IMR-90 (cell line): Measurements from ENCODE around the gene PTPRU. TPM values are rescaled to one million over a fixed set of nuclear protein-coding genes. Genes with fewer than 3 reads are reported as not detected.

Experiments
- ATAC-seq: fragments of 200-7000 bp; cut with Tn5 transposase; 2 replicates; pipeline ENCODE4 v1.9.1; 2020; ENCODE audit warnings: low read depth, mild to moderate bottlenecking, moderate library complexity
- BruUV-seq: library from RNA; stranded (reverse); fragments of 400-500 nt; replicated peaks from 2 replicates; lab custom pipeline; 2021; lab: Mats Ljungman, UMichigan
- CTCF ChIA-PET: fragments of 300-600 bp; formaldehyde crosslinking; extraction: SDS; loops from one replicate; lab custom pipeline; 2021; ENCODE audit warnings: antibody characterized with exemption; lab: Yijun Ruan, JAX
- POLR2A ChIA-PET: fragments of 300-600 bp; sonication (Branson Sonifier 250); formaldehyde crosslinking; loops from one replicate; lab custom pipeline; 2022; ENCODE audit warnings: antibody characterized with exemption; ENCODE audit not compliant: unreplicated experiment; lab: Charles Lee
- DNase-seq: peaks from one replicate; pipeline ENCODE4 v3.0.0; 2013
- H2AFZ ChIP-seq: replicated peaks from 2 replicates; pipeline ENCODE3; 2013; ENCODE audit warnings: low read length, mild to moderate bottlenecking; ENCODE audit not compliant: poor library complexity
- H2AK5ac ChIP-seq: 2 replicates; pipeline ENCODE4 v1.6.1; 2013; ENCODE audit warnings: low read depth, low read length, inconsistent platforms
- H2AK9ac ChIP-seq: replicated peaks from 2 replicates; pipeline ENCODE3; 2013; ENCODE audit warnings: mild to moderate bottlenecking, low read depth, low read length, moderate library complexity; ENCODE audit not compliant: poor library complexity
- H2BK120ac ChIP-seq: 2 replicates; pipeline ENCODE4 v1.6.1; 2013; ENCODE audit warnings: low read depth, low read length, inconsistent platforms
- H2BK15ac ChIP-seq: 3 replicates; pipeline ENCODE4 v1.6.1; 2013; ENCODE audit warnings: low read depth, low read length, inconsistent platforms
- H2BK20ac ChIP-seq: 2 replicates; pipeline ENCODE4 v1.6.1; 2013; ENCODE audit warnings: low read depth, mild to moderate bottlenecking, inconsistent platforms, low read length, moderate library complexity
- H2BK5ac ChIP-seq: 2 replicates; pipeline ENCODE4 v1.6.1; 2013; ENCODE audit warnings: mild to moderate bottlenecking, low read depth, low read length, inconsistent platforms; ENCODE audit not compliant: poor library complexity, severe bottlenecking
- H3K14ac ChIP-seq: replicated peaks from 2 replicates; pipeline ENCODE4 v1.6.1; 2013; ENCODE audit warnings: low read depth, low read length, inconsistent platforms
- H3K18ac ChIP-seq: 2 replicates; pipeline ENCODE4 v1.6.1; 2013; ENCODE audit warnings: low read depth, low read length, control low read depth
- H3K23ac ChIP-seq: 2 replicates; pipeline ENCODE4 v1.6.1; 2013; ENCODE audit warnings: low read depth, low read length, inconsistent platforms
- H3K27ac ChIP-seq: 2 replicates; pipeline ENCODE4 v1.5.1; 2013; ENCODE audit warnings: mild to moderate bottlenecking, control low read depth, low read length; ENCODE audit not compliant: insufficient read depth
- H3K27me3 ChIP-seq: 2 replicates; pipeline ENCODE4 v1.6.1; 2013; ENCODE audit warnings: low read length; ENCODE audit not compliant: control insufficient read depth, insufficient read depth
- H3K36me3 ChIP-seq: 2 replicates; pipeline ENCODE4 v1.6.1; 2013; ENCODE audit warnings: low read length, mixed read lengths; ENCODE audit not compliant: control insufficient read depth, insufficient read depth
- H3K4ac ChIP-seq: 2 replicates; pipeline ENCODE4 v1.6.1; 2013; ENCODE audit warnings: low read depth, low read length, inconsistent platforms
- H3K4me1 ChIP-seq: 2 replicates; pipeline ENCODE4 v1.6.1; 2013; ENCODE audit warnings: low read length, mixed read lengths; ENCODE audit not compliant: control insufficient read depth, insufficient read depth
- H3K4me2 ChIP-seq: 2 replicates; pipeline ENCODE4 v1.6.1; 2013; ENCODE audit warnings: low read depth, mild to moderate bottlenecking, control low read depth, low read length, moderate library complexity
- H3K4me3 ChIP-seq: 2 replicates; pipeline ENCODE4 v1.5.1; 2013; ENCODE audit warnings: low read depth, mild to moderate bottlenecking, control low read depth, low read length, moderate library complexity; ENCODE audit not compliant: insufficient read depth
- H3K56ac ChIP-seq: 2 replicates; pipeline ENCODE4 v1.6.1; 2013; ENCODE audit warnings: low read length, inconsistent platforms; ENCODE audit not compliant: insufficient read depth; ENCODE audit errors: extremely low read depth
- H3K79me1 ChIP-seq, 2 experiments: 2 replicates each; pipeline ENCODE4 v1.6.1; 2013; ENCODE audit warnings: low read length in 2 of 2, inconsistent platforms in 1 of 2, low read depth in 1 of 2
- H3K9ac ChIP-seq: 2 replicates; pipeline ENCODE4 v1.6.1; 2013; ENCODE audit warnings: low read depth, low read length, control low read depth
- H3K9me1 ChIP-seq: 2 replicates; pipeline ENCODE4 v1.6.1; 2013; ENCODE audit warnings: low read length, inconsistent platforms; ENCODE audit not compliant: insufficient read depth
- H3K9me3 ChIP-seq: 2 replicates; pipeline ENCODE4 v1.6.1; 2013; ENCODE audit warnings: low read length; ENCODE audit not compliant: control insufficient read depth, insufficient read depth
- H4K20me1 ChIP-seq: 2 replicates; pipeline ENCODE4 v1.6.1; 2013; ENCODE audit warnings: low read length, inconsistent platforms; ENCODE audit not compliant: insufficient read depth
- H4K5ac ChIP-seq: 2 replicates; pipeline ENCODE4 v1.6.1; 2013; ENCODE audit warnings: mild to moderate bottlenecking, low read depth, low read length, control low read depth
- H4K8ac ChIP-seq, 2 experiments: 2 replicates each; pipeline ENCODE4 v1.6.1; 2013; ENCODE audit warnings: low read depth in 2 of 2, low read length in 2 of 2, control low read depth in 1 of 2, inconsistent platforms in 1 of 2
- H4K91ac ChIP-seq: 2 replicates; pipeline ENCODE4 v1.6.1; 2013; ENCODE audit warnings: low read depth, low read length, inconsistent platforms; ENCODE audit not compliant: insufficient read depth
- BHLHE40 ChIP-seq: fragments of 150-350 bp; IDR thresholded peaks from 2 replicates; pipeline ENCODE4 v1.6.1; 2016; ENCODE audit warnings: mild to moderate bottlenecking, low read depth, low read length
- CEBPB ChIP-seq: IDR thresholded peaks from 2 replicates; pipeline ENCODE4 v1.6.1; 2012; ENCODE audit warnings: low read depth, low read length, improper control_type of control experiment
- CHD1 ChIP-seq: IDR thresholded peaks from 2 replicates; pipeline ENCODE4 v1.6.1; 2012; ENCODE audit warnings: low read depth, low read length, improper control_type of control experiment
- CTCF ChIP-seq: conservative IDR thresholded peaks from 2 replicates; pipeline ENCODE4 v1.5.1; 2012; ENCODE audit warnings: mild to moderate bottlenecking, low read depth, low read length, improper control_type of control experiment
- ELK1 ChIP-seq: fragments of 150-350 bp; IDR thresholded peaks from 2 replicates; pipeline ENCODE4 v1.6.1; 2016; ENCODE audit warnings: low read depth, mild to moderate bottlenecking, low read length, moderate library complexity, borderline replicate concordance
- MAFK ChIP-seq: IDR thresholded peaks from 2 replicates; pipeline ENCODE4 v1.6.1; 2012; ENCODE audit warnings: low read depth, low read length, improper control_type of control experiment
- MAZ ChIP-seq: IDR thresholded peaks from 2 replicates; pipeline ENCODE4 v1.6.1; 2012; ENCODE audit warnings: low read depth, mild to moderate bottlenecking, low read length, improper control_type of control experiment, moderate library complexity, borderline replicate concordance
- NFE2L2 ChIP-seq: fragments of 150-350 bp; IDR thresholded peaks from 2 replicates; pipeline ENCODE4 v1.6.1; 2016; ENCODE audit warnings: low read depth, mild to moderate bottlenecking, low read length
- POLR2A ChIP-seq: IDR thresholded peaks from 2 replicates; pipeline ENCODE4 v1.6.1; 2012; ENCODE audit warnings: mild to moderate bottlenecking, low read depth, low read length
- RAD21 ChIP-seq: IDR thresholded peaks from 2 replicates; pipeline ENCODE4 v1.6.1; 2012; ENCODE audit warnings: low read length, improper control_type of control experiment
- RCOR1 ChIP-seq: IDR thresholded peaks from 2 replicates; pipeline ENCODE4 v1.6.1; 2012; ENCODE audit warnings: mild to moderate bottlenecking, low read length, improper control_type of control experiment; ENCODE audit not compliant: insufficient replicate concordance
- SMC3 ChIP-seq: fragments of 150-350 bp; IDR thresholded peaks from 2 replicates; pipeline ENCODE4 v1.6.1; 2016; ENCODE audit warnings: low read depth, mild to moderate bottlenecking, antibody characterized with exemption, low read length, moderate library complexity
- USF2 ChIP-seq: fragments of 150-350 bp; IDR thresholded peaks from 2 replicates; pipeline ENCODE4 v1.6.1; 2017; ENCODE audit warnings: mild to moderate bottlenecking, antibody characterized with exemption, low read length, low read depth
- WGBS, 2 experiments: methylation state at CpG; one replicate each; pipeline versions ENCODE4 v1.1.5 to v1.1.7; 2013; ENCODE audit warnings: missing lambda C conversion rate in 2 of 2; ENCODE audit not compliant: insufficient read length in 1 of 2; ENCODE audit errors: extremely low coverage in 2 of 2; 5-methylcytosine and 5-hydroxymethylcytosine counted together
- dilution Hi-C: fragments of 300-500 bp; cut with HindIII; formaldehyde crosslinking; loops from one replicate; pipeline ENCODE4 v1.14.3; 2018; ENCODE audit warnings: low sequenced_read_pairs; ENCODE audit not compliant: unreplicated experiment
- in situ Hi-C: fragments of 300-500 bp; cut with MboI; formaldehyde crosslinking; loops from 3 replicates; pipeline ENCODE4 v1.14.3; 2019; ENCODE audit warnings: low sequenced_read_pairs, inconsistent platforms, mixed read lengths
- intact Hi-C: fragments of 100-400 bp; cut with micrococcal nuclease; formaldehyde crosslinking; loops from 2 replicates; pipeline ENCODE4 v1.10.0; 2022
- polyA plus RNA-seq, 3 experiments: library from polyadenylated mRNA; depleted of rRNA; stranded (reverse); fragments of >200 nt; gene quantifications; 2 replicates each; pipeline ENCODE4 v1.2.3, GENCODE V29; 2012; ENCODE audit warnings: low replicate concordance in 1 of 3
- total RNA-seq: library from RNA; depleted of rRNA; stranded (reverse); fragments of >200 nt; gene quantifications from 2 replicates; pipeline ENCODE4 v1.2.3, GENCODE V29; 2012

PTPRU gene
- total and polyA plus RNA-seq, 2 of the 4 experiments (the other 2 are of a cell fraction), result 7.0 to 10.7 TPM

- Histone ChIP-seq H4K20me1 (no peaks in the 10 kb centered on the region), H3K79me1 (peaks cover 0 to 15% of the 10 kb centered on the region in 2 experiments; a peak in 1 of 4 replicates), H4K8ac (0 out of 4 replicates have a peak overlapping the region, but pooled peaks of 1 of the 2 experiments have one; percentile 5), H3K4me3 (no peak overlapping the region), H3K23ac (no peak overlapping the region), H3K9me1 (peaks cover 10% of the 10 kb centered on the region; the same call in 1 of the 2 replicates), H3K4me1 (peaks cover 12% of the 10 kb centered on the region), H2BK120ac (peak overlapping the region; percentile 21; the same call in 1 of the 2 replicates), H2AK9ac (peak overlapping the region; percentile 48), H2BK5ac (no peak overlapping the region), H3K56ac (no peak overlapping the region), H3K36me3 (no peaks in the 10 kb centered on the region), H3K9me3 (no peaks in the 10 kb centered on the region), H4K91ac (no peak overlapping the region; the same call in none of the 2 replicates), H2BK20ac (no peak overlapping the region), H2AFZ (no peak overlapping the region), H3K14ac (no peak overlapping the region), H3K9ac (no peak overlapping the region), H2AK5ac (peak overlapping the region; percentile 56), H2BK15ac (no peak overlapping the region), H3K27ac (no peak overlapping the region), H4K5ac (no peak overlapping the region), H3K4ac (peak overlapping the region; percentile 43; the same call in 1 of the 2 replicates), H3K18ac (no peak overlapping the region), H3K27me3 (no peaks in the 10 kb centered on the region), H3K4me2 (no peak overlapping the region)
- DNase-seq, result no peak
- dilution Hi-C loops, result no loop called here
- intact Hi-C loops, result loop anchor here (5.0 kb wide), 1 partner anchor 459 kb away; no protein-coding TSS in a partner anchor
- 73% methylated on average over 3 of the region's 16 CpGs; no CpG with 5 or more reads in 1 of the 2 experiments for WGBS, 2 experiments
- no peak for ATAC-seq
- no TSS peak for BruUV-seq
- CTCF ChIA-PET, result interaction anchor here (0.6 kb wide), 1 partner anchor 18 kb away, joined by 3 read pairs; no protein-coding TSS in a partner anchor
- POLR2A ChIA-PET, result no interaction called here
- in situ Hi-C loops, result loop anchor here (5.0 to 10.0 kb wide), 6 partner anchors 142 to 1142 kb away; no protein-coding TSS in a partner anchor
- TF ChIP-seq USF2 (no peak), BHLHE40 (no peak), CTCF (no peak), ELK1 (no peak), CEBPB (no peak), MAZ (no peak), NFE2L2 (no peak), RAD21 (no peak), MAFK (no peak), POLR2A (no peak), SMC3 (no peak), CHD1 (no peak), RCOR1 (no peak)
These were observed 6.9 kb downstream of the PTPRU start for GRCh38 chr1:29243023-29243870.
